GM23338 (cell line): Measurements from ENCODE around the gene OR5K1. TPM values are rescaled to one million over a fixed set of nuclear protein-coding genes. Genes with fewer than 3 reads are reported as not detected.

Source experiments
- ATAC-seq: fragments of 200-7000 bp; cut with Tn5 transposase; 3 replicates; pipeline ENCODE4 v1.9.1; 2020
- DNase-seq: peaks from one replicate; pipeline ENCODE4 v3.0.0-alpha.2; 2015; ENCODE audit warnings: low spot score
- H2AFZ ChIP-seq: fragments of 200-600 bp; sonication (generic); 2 replicates; pipeline ENCODE4 v1.8.0; 2016; ENCODE audit warnings: antibody characterized with exemption, mild to moderate bottlenecking, moderate library complexity
- H3F3A ChIP-seq: fragments of 200-600 bp; sonication (generic); replicated peaks from 2 replicates; pipeline ENCODE4 v1.8.0; 2017; ENCODE audit warnings: antibody characterized with exemption, mixed run types, low read depth
- H3K27ac ChIP-seq: fragments of 200-600 bp; sonication (generic); 2 replicates; pipeline ENCODE4 v1.6.1; 2016; ENCODE audit warnings: low read depth
- H3K27me3 ChIP-seq: fragments of 200-600 bp; sonication (generic); 2 replicates; pipeline ENCODE4 v1.8.0; 2016; ENCODE audit warnings: mild to moderate bottlenecking, mixed run types, moderate library complexity; ENCODE audit not compliant: insufficient read depth
- H3K36me3 ChIP-seq: fragments of 200-600 bp; sonication (generic); 2 replicates; pipeline ENCODE4 v1.8.0; 2016; ENCODE audit warnings: mild to moderate bottlenecking; ENCODE audit not compliant: insufficient read depth
- H3K4me1 ChIP-seq: fragments of 200-600 bp; sonication (generic); 2 replicates; pipeline ENCODE4 v1.8.0; 2016; ENCODE audit warnings: mild to moderate bottlenecking, moderate library complexity; ENCODE audit not compliant: insufficient read depth
- H3K4me2 ChIP-seq: fragments of 200-600 bp; sonication (generic); 2 replicates; pipeline ENCODE4 v1.7.1; 2017; ENCODE audit warnings: mixed run types
- H3K4me3 ChIP-seq: fragments of 200-600 bp; sonication (generic); 2 replicates; pipeline ENCODE4 v1.6.1; 2016; ENCODE audit warnings: mixed run types
- H3K79me2 ChIP-seq: fragments of 200-600 bp; sonication (generic); replicated peaks from 2 replicates; pipeline ENCODE4 v1.8.0; 2017; ENCODE audit warnings: mild to moderate bottlenecking; ENCODE audit not compliant: insufficient read depth
- H3K9me2 ChIP-seq: fragments of 200-600 bp; sonication (generic); 2 replicates; pipeline ENCODE4 v1.8.0; 2017; ENCODE audit not compliant: insufficient read depth
- H4K20me1 ChIP-seq: fragments of 200-600 bp; sonication (generic); replicated peaks from 2 replicates; pipeline ENCODE4 v1.8.0; 2017; ENCODE audit warnings: mild to moderate bottlenecking; ENCODE audit not compliant: insufficient read depth
- H3K27ac Mint-ChIP-seq: 2 replicates; pipeline ENCODE4 v1.8.0; 2020; ENCODE audit warnings: inconsistent platforms, mild to moderate bottlenecking, moderate library complexity, mixed read lengths
- H3K27me3 Mint-ChIP-seq: 3 replicates; pipeline ENCODE4 v1.8.0; 2022; ENCODE audit warnings: low read depth, mild to moderate bottlenecking, moderate library complexity, mixed read lengths, inconsistent platforms; ENCODE audit not compliant: insufficient read depth, poor library complexity
- H3K36me3 Mint-ChIP-seq: 3 replicates; pipeline ENCODE4 v1.8.0; 2021; ENCODE audit warnings: low read depth, mild to moderate bottlenecking, inconsistent platforms, moderate library complexity, mixed read lengths
- H3K4me1 Mint-ChIP-seq: 3 replicates; pipeline ENCODE4 v1.8.0; 2020; ENCODE audit warnings: mild to moderate bottlenecking, inconsistent platforms, mixed read lengths
- H3K4me3 Mint-ChIP-seq: 3 replicates; pipeline ENCODE4 v1.8.0; 2021; ENCODE audit warnings: moderate library complexity, mild to moderate bottlenecking, inconsistent platforms, mixed read lengths
- H3K9me3 Mint-ChIP-seq: 3 replicates; pipeline ENCODE4 v1.8.0; 2020; ENCODE audit warnings: moderate library complexity, mild to moderate bottlenecking, inconsistent platforms, mixed read lengths
- CREB1 ChIP-seq: fragments of 250-450 bp; sonication (Bioruptor Pico); IDR thresholded peaks from 2 replicates; pipeline ENCODE4 v1.5.0; 2020; ENCODE audit warnings: low read depth, mild to moderate bottlenecking, moderate library complexity
- EZH2 ChIP-seq: fragments of 200-600 bp; sonication (generic); IDR thresholded peaks from one replicate; pipeline ENCODE4 v1.8.0; 2017; ENCODE audit warnings: antibody characterized with exemption, mild to moderate bottlenecking, low read depth; ENCODE audit not compliant: unreplicated experiment
- EZH2phosphoT487 ChIP-seq: fragments of 200-600 bp; sonication (generic); IDR thresholded peaks from one replicate; pipeline ENCODE4 v1.8.1; 2018; ENCODE audit warnings: antibody characterized with exemption; ENCODE audit not compliant: unreplicated experiment
- JUNB ChIP-seq: IDR thresholded peaks from one replicate; pipeline ENCODE4 v1.6.1; 2016; ENCODE audit warnings: antibody characterized with exemption; ENCODE audit not compliant: unreplicated experiment
- NANOG ChIP-seq: IDR thresholded peaks from 2 replicates; pipeline ENCODE4 v1.6.1; 2016; ENCODE audit warnings: antibody characterized with exemption, borderline replicate concordance
- STAT1 ChIP-seq: IDR thresholded peaks from one replicate; pipeline ENCODE4 v1.6.1; 2016; ENCODE audit warnings: antibody characterized with exemption; ENCODE audit not compliant: unreplicated experiment
- ZNF114 ChIP-seq: fragments of 250-450 bp; sonication (Bioruptor Pico); IDR thresholded peaks from 2 replicates; pipeline ENCODE4 v1.5.0; 2020; ENCODE audit warnings: mild to moderate bottlenecking, moderate library complexity
- ZNF331 ChIP-seq: fragments of 250-450 bp; sonication (Bioruptor Pico); IDR thresholded peaks from 2 replicates; pipeline ENCODE4 v1.5.0; 2020; ENCODE audit warnings: low read depth, mild to moderate bottlenecking, moderate library complexity
- polyA plus RNA-seq: library from polyadenylated mRNA; unstranded; fragments of >200 nt; fragmentation: Nextera tagmentation; extraction: Ambion mirVana; gene quantifications from 2 replicates; pipeline ENCODE4 v1.2.1, GENCODE V29; 2016
- total RNA-seq: library from RNA; depleted of rRNA; stranded (reverse); fragments of >200 nt; shearing (Covaris generic); gene quantifications from 2 replicates; pipeline ENCODE4 v1.2.3, GENCODE V29; 2014
- TF ChIP-seq, protein P1 (sequence below), 2 experiments: fragments of 200-600 bp in 1 of 2; sonication (generic) in 1 of 2; conservative IDR thresholded peaks; 2 replicates each; pipeline versions ENCODE4 v1.5.1 to v1.6.1; 2016 to 2017; ENCODE audit warnings: antibody characterized with exemption in 2 of 2, low read depth in 2 of 2, mild to moderate bottlenecking in 2 of 2, moderate library complexity in 1 of 2
- TF ChIP-seq, protein P2 (sequence below): IDR thresholded peaks from 2 replicates; pipeline ENCODE4 v1.6.1; 2016; ENCODE audit warnings: antibody characterized with exemption
- TF ChIP-seq, protein P3 (sequence below): fragments of 250-450 bp; sonication (Bioruptor Pico); IDR thresholded peaks from 2 replicates; pipeline ENCODE4 v1.5.0; 2020; ENCODE audit warnings: mild to moderate bottlenecking, moderate library complexity
- TF ChIP-seq, protein P4 (sequence below): IDR thresholded peaks from one replicate; pipeline ENCODE4 v1.6.1; 2018; ENCODE audit warnings: antibody characterized with exemption; ENCODE audit not compliant: unreplicated experiment

The OR5K1 gene
- total and polyA plus RNA-seq, 2 experiments from 2014 or later: not detected

DNA sequence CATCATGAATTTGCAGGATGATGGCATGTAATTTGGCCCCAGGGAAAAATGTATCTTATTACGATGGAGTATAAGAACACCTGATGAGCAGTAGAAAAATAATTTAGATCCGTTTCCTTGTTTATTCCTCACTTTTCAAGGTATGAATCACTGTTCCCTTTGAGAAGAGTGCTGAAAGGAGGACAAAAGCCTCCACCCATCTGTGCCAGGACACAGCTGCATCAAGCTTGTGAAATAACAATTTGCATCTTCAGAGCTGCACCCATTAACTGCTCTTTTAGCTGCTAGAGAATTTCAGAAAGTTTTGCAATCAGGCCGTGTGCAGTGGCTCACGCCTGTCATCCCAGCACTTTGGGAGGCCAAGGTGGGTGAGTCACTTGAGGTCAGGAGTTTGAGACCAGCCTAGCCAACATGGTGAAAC, 50.1 kb downstream of the OR5K1 start:
- ATAC-seq: no peak
- Histone ChIP-seq H3K9me2 (no peaks in the 10 kb centered on the region), H3K36me3 (no peaks in the 10 kb centered on the region; the same call in 1 of the 2 replicates), H3K79me2 (peaks cover 6% of the 10 kb centered on the region; the same call in 1 of the 2 replicates), H3K27me3 (no peaks in the 10 kb centered on the region), H3K27ac (no peak overlapping the region), H2AFZ (no peak overlapping the region), H3F3A (no peaks in the 10 kb centered on the region), H3K4me3 (no peak overlapping the region), H3K4me1 (peaks cover 15% of the 10 kb centered on the region), H4K20me1 (peaks cover 12% of the 10 kb centered on the region; the same call in 1 of the 2 replicates), H3K4me2 (no peak overlapping the region)
- Mint-ChIP-seq H3K27ac (no peak overlapping the region), H3K9me3 (no peaks in the 10 kb centered on the region), H3K27me3 (no peaks in the 10 kb centered on the region), H3K4me1 (peaks cover 15% of the 10 kb centered on the region), H3K36me3 (peaks cover 12% of the 10 kb centered on the region; the same call in 2 of the 3 replicates), H3K4me3 (no peak overlapping the region)
- TF ChIP-seq STAT1: no peak
- TF ChIP-seq NANOG: no peak
- no peak for TF ChIP-seq EZH2phosphoT487
- TF ChIP-seq EZH2: no peak
- TF ChIP-seq, protein P1, sequence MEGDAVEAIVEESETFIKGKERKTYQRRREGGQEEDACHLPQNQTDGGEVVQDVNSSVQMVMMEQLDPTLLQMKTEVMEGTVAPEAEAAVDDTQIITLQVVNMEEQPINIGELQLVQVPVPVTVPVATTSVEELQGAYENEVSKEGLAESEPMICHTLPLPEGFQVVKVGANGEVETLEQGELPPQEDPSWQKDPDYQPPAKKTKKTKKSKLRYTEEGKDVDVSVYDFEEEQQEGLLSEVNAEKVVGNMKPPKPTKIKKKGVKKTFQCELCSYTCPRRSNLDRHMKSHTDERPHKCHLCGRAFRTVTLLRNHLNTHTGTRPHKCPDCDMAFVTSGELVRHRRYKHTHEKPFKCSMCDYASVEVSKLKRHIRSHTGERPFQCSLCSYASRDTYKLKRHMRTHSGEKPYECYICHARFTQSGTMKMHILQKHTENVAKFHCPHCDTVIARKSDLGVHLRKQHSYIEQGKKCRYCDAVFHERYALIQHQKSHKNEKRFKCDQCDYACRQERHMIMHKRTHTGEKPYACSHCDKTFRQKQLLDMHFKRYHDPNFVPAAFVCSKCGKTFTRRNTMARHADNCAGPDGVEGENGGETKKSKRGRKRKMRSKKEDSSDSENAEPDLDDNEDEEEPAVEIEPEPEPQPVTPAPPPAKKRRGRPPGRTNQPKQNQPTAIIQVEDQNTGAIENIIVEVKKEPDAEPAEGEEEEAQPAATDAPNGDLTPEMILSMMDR (conservative IDR thresholded peaks at IDR 0.05; ENCODE audit: low read depth in 2 of 2): no peak
- TF ChIP-seq, protein P2, sequence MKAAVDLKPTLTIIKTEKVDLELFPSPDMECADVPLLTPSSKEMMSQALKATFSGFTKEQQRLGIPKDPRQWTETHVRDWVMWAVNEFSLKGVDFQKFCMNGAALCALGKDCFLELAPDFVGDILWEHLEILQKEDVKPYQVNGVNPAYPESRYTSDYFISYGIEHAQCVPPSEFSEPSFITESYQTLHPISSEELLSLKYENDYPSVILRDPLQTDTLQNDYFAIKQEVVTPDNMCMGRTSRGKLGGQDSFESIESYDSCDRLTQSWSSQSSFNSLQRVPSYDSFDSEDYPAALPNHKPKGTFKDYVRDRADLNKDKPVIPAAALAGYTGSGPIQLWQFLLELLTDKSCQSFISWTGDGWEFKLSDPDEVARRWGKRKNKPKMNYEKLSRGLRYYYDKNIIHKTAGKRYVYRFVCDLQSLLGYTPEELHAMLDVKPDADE: no peak
- TF ChIP-seq ZNF331 (CRISPR knock-in tag): no peak
- no peak for TF ChIP-seq ZNF114 (CRISPR knock-in tag)
- TF ChIP-seq JUNB: no peak
- TF ChIP-seq CREB1 (CRISPR knock-in tag): no peak
- TF ChIP-seq, protein P3, sequence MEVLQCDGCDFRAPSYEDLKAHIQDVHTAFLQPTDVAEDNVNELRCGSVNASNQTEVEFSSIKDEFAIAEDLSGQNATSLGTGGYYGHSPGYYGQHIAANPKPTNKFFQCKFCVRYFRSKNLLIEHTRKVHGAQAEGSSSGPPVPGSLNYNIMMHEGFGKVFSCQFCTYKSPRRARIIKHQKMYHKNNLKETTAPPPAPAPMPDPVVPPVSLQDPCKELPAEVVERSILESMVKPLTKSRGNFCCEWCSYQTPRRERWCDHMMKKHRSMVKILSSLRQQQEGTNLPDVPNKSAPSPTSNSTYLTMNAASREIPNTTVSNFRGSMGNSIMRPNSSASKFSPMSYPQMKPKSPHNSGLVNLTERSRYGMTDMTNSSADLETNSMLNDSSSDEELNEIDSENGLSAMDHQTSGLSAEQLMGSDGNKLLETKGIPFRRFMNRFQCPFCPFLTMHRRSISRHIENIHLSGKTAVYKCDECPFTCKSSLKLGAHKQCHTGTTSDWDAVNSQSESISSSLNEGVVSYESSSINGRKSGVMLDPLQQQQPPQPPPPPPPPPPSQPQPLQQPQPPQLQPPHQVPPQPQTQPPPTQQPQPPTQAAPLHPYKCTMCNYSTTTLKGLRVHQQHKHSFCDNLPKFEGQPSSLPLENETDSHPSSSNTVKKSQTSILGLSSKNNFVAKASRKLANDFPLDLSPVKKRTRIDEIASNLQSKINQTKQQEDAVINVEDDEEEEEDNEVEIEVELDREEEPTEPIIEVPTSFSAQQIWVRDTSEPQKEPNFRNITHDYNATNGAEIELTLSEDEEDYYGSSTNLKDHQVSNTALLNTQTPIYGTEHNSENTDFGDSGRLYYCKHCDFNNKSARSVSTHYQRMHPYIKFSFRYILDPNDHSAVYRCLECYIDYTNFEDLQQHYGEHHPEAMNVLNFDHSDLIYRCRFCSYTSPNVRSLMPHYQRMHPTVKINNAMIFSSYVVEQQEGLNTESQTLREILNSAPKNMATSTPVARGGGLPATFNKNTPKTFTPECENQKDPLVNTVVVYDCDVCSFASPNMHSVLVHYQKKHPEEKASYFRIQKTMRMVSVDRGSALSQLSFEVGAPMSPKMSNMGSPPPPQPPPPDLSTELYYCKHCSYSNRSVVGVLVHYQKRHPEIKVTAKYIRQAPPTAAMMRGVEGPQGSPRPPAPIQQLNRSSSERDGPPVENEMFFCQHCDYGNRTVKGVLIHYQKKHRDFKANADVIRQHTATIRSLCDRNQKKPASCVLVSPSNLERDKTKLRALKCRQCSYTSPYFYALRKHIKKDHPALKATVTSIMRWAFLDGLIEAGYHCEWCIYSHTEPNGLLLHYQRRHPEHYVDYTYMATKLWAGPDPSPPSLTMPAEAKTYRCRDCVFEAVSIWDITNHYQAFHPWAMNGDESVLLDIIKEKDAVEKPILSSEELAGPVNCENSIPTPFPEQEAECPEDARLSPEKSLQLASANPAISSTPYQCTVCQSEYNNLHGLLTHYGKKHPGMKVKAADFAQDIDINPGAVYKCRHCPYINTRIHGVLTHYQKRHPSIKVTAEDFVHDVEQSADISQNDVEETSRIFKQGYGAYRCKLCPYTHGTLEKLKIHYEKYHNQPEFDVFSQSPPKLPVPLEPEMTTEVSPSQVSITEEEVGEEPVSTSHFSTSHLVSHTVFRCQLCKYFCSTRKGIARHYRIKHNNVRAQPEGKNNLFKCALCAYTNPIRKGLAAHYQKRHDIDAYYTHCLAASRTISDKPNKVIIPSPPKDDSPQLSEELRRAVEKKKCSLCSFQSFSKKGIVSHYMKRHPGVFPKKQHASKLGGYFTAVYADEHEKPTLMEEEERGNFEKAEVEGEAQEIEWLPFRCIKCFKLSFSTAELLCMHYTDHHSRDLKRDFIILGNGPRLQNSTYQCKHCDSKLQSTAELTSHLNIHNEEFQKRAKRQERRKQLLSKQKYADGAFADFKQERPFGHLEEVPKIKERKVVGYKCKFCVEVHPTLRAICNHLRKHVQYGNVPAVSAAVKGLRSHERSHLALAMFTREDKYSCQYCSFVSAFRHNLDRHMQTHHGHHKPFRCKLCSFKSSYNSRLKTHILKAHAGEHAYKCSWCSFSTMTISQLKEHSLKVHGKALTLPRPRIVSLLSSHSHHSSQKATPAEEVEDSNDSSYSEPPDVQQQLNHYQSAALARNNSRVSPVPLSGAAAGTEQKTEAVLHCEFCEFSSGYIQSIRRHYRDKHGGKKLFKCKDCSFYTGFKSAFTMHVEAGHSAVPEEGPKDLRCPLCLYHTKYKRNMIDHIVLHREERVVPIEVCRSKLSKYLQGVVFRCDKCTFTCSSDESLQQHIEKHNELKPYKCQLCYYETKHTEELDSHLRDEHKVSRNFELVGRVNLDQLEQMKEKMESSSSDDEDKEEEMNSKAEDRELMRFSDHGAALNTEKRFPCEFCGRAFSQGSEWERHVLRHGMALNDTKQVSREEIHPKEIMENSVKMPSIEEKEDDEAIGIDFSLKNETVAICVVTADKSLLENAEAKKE (CRISPR knock-in tag): no peak
- TF ChIP-seq, protein P4, sequence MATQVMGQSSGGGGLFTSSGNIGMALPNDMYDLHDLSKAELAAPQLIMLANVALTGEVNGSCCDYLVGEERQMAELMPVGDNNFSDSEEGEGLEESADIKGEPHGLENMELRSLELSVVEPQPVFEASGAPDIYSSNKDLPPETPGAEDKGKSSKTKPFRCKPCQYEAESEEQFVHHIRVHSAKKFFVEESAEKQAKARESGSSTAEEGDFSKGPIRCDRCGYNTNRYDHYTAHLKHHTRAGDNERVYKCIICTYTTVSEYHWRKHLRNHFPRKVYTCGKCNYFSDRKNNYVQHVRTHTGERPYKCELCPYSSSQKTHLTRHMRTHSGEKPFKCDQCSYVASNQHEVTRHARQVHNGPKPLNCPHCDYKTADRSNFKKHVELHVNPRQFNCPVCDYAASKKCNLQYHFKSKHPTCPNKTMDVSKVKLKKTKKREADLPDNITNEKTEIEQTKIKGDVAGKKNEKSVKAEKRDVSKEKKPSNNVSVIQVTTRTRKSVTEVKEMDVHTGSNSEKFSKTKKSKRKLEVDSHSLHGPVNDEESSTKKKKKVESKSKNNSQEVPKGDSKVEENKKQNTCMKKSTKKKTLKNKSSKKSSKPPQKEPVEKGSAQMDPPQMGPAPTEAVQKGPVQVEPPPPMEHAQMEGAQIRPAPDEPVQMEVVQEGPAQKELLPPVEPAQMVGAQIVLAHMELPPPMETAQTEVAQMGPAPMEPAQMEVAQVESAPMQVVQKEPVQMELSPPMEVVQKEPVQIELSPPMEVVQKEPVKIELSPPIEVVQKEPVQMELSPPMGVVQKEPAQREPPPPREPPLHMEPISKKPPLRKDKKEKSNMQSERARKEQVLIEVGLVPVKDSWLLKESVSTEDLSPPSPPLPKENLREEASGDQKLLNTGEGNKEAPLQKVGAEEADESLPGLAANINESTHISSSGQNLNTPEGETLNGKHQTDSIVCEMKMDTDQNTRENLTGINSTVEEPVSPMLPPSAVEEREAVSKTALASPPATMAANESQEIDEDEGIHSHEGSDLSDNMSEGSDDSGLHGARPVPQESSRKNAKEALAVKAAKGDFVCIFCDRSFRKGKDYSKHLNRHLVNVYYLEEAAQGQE: no peak
- DNase-seq: no peak
